Stimulated activated CD8-positive, alpha-beta memory T cell treated with anti-CD3 and anti-CD28 coated beads, Interleukin-15, amount 100 ng/mL, for 24 hours (primary cell): ENCODE results near the gene WNT10A.

Experiments
- DNase-seq: peaks from one replicate; pipeline ENCODE4 v3.0.0-alpha.2; 2020; ENCODE audit warnings: low read depth

Gene WNT10A

GRCh38 chr2:218877331-218877730 lies 3.3 kb upstream of the WNT10A start:
- DNase-seq = no peak

GRCh38 chr2:218877891-218878290 lies 2.8 kb upstream of the WNT10A start:
- DNase-seq = no peak

DNA sequence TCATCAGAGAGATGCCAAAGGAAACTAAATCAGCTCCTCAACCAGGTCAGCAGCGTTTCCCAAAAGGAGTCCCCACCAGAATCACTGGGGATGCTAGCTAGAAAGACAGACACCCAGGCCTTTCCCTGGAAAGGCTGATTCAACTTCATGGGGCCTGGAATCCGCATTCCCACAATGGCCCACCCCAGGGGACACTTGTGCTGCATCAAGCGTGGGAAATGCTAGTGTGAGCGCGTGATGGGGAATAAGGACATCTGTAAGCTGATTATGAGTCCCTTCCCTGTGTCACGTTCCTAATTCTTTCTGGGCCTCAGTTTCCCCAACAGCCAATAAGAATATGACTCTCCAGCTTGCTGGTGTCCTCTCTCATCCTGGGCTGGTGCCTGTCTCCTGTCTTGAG lies 2.2 kb upstream of the WNT10A start:
- no peak for DNase-seq

- no peak for DNase-seq
Observed at GRCh38 chr2:218878926-218879761, 1.5 kb upstream of the WNT10A start.

DNA sequence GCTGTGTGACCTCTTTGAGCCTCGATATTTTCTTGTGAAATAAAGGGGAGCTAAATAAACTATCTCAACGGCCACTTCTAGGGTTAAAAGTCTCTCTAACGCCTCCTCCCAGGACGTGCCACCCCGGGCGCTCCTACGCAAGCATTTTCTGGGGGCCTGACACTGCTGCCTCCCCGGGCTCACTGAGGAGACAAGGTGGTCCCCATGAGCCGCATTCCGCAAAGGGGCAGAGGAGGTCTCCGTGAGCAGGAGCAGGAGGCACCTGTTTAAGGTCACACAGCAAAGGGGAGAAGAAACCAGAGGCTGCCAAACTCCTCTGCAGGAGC lies 913 bp upstream of the WNT10A start:
- DNase-seq = no peak

GRCh38 chr2:218880859-218881594 lies 375 bp downstream of the WNT10A start:
- DNase-seq = no peak

GRCh38 chr2:218881744-218882460 lies 1.2 kb downstream of the WNT10A start:
- no peak for DNase-seq

GRCh38 chr2:218882461-218882816 lies 1.8 kb downstream of the WNT10A start:
- DNase-seq = no peak

GRCh38 chr2:218882866-218883366 lies 2.3 kb downstream of the WNT10A start:
- DNase-seq = no peak

GRCh38 chr2:218883491-218884490 lies 3.1 kb downstream of the WNT10A start:
- DNase-seq = no peak

DNA sequence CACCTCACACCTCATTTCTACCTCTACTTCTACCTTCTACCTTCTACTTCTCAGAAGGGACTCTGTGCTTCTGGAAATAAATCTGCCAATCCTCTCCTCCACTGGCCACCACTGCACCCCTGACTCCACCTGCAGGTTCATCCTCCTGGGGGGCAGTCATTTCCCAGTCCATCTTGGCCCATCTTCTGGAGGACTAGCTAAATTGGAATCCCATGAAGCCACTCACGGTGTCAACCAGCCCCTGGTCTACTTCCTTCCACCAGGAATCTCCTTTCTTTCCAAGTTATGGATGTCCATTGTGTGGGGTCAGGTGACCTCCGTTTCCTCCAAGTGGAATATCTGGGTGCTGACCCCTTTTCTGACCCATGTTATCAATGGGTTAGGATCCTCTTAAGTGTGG lies 3.9 kb downstream of the WNT10A start:
- no peak for DNase-seq

DNA sequence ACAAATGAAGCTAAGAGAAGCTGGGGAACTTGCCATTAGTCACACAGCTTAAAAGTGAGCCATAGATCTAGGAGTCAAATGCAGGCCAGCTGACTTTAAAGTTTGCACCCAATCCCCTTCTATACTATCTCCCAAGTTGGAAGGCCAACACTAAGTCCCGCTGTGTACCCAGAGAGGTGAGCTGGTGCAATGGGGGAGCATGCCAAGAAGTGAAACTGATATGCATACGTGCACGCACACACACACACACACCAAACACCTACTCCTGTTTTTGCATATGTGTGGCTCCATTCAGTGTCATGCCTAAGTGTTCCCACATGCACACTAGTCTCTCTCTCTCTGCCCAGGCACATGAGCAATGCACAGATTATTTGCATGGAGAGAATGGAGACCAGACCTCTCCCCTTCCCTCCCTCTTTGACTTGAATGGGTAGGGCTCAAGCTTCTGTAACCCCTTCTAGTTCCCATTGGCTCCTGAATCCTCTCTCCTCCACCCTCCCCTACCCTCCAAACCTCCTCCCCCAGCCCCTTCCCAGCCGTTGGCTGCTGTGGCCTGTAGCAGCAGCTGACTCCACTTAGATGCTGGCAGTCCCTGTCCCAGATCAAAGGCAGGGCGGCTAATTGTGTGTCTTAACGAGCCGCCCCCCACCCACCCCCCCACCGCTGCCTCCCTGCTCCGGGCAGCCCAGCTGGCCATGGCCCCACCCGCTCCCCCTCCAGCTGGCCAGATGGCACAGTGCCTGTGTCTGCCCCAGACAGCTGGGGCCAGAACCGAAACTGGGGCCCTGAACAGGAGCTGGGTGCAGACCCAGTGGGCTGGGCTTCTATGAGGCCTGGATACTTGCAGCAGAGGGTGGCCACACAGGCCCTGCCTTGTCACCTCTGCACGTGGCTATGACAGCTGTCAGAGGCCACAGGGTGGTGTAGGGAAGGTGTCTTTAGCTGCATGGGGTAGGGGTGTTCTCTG lies 5.6 kb downstream of the WNT10A start:
- no peak for DNase-seq

DNA sequence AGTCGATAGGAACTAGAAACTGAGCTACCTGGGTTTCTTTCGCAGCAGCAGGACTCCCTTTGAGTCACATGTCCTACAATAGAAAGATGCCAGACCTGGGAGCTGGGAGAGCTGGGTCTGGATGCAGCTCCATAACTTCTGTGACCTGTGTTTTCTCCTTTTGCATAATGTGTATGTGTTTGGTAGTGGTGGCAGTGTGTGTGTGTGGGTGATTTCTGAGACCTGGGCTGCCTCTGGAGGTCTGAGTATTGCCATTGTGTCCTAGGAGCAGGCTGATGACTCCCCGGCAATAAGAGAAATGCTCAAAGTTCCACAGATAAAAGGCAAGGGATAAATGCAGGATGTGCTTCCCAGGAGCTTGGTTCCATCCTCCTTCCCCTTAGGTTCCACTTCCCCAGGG lies 6.4 kb downstream of the WNT10A start:
- DNase-seq = no peak

- DNase-seq = no peak
Observed at GRCh38 chr2:218888341-218888740, 7.7 kb downstream of the WNT10A start.

DNA sequence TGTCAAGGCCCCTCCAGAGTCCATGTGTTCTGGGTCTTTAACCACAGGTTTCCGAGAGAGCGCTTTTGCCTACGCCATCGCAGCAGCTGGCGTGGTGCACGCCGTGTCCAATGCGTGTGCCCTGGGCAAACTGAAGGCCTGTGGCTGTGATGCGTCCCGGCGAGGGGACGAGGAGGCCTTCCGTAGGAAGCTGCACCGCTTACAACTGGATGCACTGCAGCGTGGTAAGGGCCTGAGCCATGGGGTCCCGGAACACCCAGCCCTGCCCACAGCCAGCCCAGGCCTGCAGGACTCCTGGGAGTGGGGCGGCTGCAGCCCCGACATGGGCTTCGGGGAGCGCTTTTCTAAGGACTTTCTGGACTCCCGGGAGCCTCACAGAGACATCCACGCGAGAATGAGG lies 9.3 kb downstream of the WNT10A start:
- no peak for DNase-seq

GRCh38 chr2:218890369-218890768 lies 9.7 kb downstream of the WNT10A start:
- DNase-seq = no peak

DNA sequence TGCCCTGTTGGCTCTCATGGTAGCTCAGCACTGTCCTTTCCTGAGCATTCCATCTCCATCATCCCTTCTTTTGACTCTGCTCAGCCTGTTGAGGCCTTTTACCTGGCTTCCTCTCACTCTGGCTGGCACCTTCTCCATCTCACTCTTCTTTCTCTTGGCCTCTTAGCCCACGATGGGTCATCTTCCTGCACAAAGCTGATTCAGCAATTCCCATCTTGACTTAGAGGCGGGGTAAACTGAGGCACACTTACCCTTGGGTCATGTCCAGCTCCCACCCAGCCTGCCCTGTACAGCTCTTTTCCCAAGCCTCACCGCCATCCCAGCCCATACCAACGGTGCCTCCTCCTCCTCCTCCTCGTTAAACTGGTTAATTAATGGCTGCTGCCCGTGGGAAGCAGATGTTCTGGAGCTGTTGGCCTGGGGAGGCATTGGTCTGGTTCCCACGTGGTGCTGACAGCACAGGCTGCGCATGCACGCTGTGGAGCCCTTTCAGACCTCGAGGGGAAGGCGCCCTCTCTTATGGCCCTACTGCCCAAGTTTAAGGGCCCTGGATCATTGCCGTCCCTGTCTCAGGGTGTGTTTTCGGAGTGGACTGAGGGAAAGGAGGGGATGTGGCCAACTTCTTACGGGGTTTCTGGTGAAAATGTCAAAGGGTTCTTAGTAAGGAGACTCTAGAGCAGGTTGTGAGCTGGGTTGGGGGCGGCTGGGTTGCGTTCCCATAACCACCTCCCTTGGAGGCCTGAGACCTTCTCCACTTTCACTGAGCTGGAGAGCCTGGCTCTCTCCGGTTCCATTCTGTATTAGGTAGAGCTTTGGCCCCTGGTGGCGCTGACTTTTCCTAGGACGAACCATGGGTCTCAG lies 10.9 kb downstream of the WNT10A start:
- DNase-seq = no peak

GRCh38 chr2:218892693-218893348 lies 12.2 kb downstream of the WNT10A start:
- DNase-seq = peak; percentile 62
